GM23338 (cell line): ENCODE measurements around the gene TMEM154. TPM values are rescaled to one million over a fixed set of nuclear protein-coding genes. Genes with fewer than 3 reads are reported as not detected.

Experiments
- CTCF ChIP-seq, 2 experiments: fragments of 200-600 bp in 1 of 2; sonication (generic) in 1 of 2; conservative IDR thresholded peaks; 2 replicates each; pipeline versions ENCODE4 v1.5.1 to v1.6.1; 2016 to 2017; ENCODE audit warnings: antibody characterized with exemption in 2 of 2, low read depth in 2 of 2, mild to moderate bottlenecking in 2 of 2, moderate library complexity in 1 of 2
- ETS1 ChIP-seq: IDR thresholded peaks from 2 replicates; pipeline ENCODE4 v1.6.1; 2016; ENCODE audit warnings: antibody characterized with exemption
- EZH2phosphoT487 ChIP-seq: fragments of 200-600 bp; sonication (generic); IDR thresholded peaks from one replicate; pipeline ENCODE4 v1.8.1; 2018; ENCODE audit warnings: antibody characterized with exemption; ENCODE audit not compliant: unreplicated experiment
- JUNB ChIP-seq: IDR thresholded peaks from one replicate; pipeline ENCODE4 v1.6.1; 2016; ENCODE audit warnings: antibody characterized with exemption; ENCODE audit not compliant: unreplicated experiment
- NANOG ChIP-seq: IDR thresholded peaks from 2 replicates; pipeline ENCODE4 v1.6.1; 2016; ENCODE audit warnings: antibody characterized with exemption, borderline replicate concordance
- STAT1 ChIP-seq: IDR thresholded peaks from one replicate; pipeline ENCODE4 v1.6.1; 2016; ENCODE audit warnings: antibody characterized with exemption; ENCODE audit not compliant: unreplicated experiment
- ZNF331 ChIP-seq: fragments of 250-450 bp; sonication (Bioruptor Pico); IDR thresholded peaks from 2 replicates; pipeline ENCODE4 v1.5.0; 2020; ENCODE audit warnings: low read depth, mild to moderate bottlenecking, moderate library complexity
- ZNF462 ChIP-seq: fragments of 250-450 bp; sonication (Bioruptor Pico); IDR thresholded peaks from 2 replicates; pipeline ENCODE4 v1.5.0; 2020; ENCODE audit warnings: mild to moderate bottlenecking, moderate library complexity
- polyA plus RNA-seq: library from polyadenylated mRNA; unstranded; fragments of >200 nt; fragmentation: Nextera tagmentation; extraction: Ambion mirVana; gene quantifications from 2 replicates; pipeline ENCODE4 v1.2.1, GENCODE V29; 2016
- total RNA-seq: library from RNA; depleted of rRNA; stranded (reverse); fragments of >200 nt; shearing (Covaris generic); gene quantifications from 2 replicates; pipeline ENCODE4 v1.2.3, GENCODE V29; 2014

TMEM154 gene
- total and polyA plus RNA-seq, 2 experiments from 2014 or later, result 1.0 to 1.7 TPM

GRCh38 chr4:152571770-152572169 lies 108.0 kb downstream of the TMEM154 start (continued):
- TF ChIP-seq ZNF462 (CRISPR knock-in tag) (no peak), STAT1 (no peak), ETS1 (no peak), NANOG (no peak), CTCF (conservative IDR thresholded peaks at IDR 0.05; ENCODE audit: low read depth in 2 of 2) (no peak), JUNB (no peak), EZH2phosphoT487 (no peak), ZNF331 (CRISPR knock-in tag) (no peak)
